ENCODE results near the gene MRPL4. TPM values are rescaled to one million over a fixed set of nuclear protein-coding genes. Genes with fewer than 3 reads are reported as not detected.
"Not testable (repeated sequence)": the region's sequence is repeated elsewhere in the genome, so short reads cannot be mapped to it uniquely, and the experiment has no call there.

The MRPL4 gene
- total RNA-seq, 1 donor, result 14.9 TPM

DNA sequence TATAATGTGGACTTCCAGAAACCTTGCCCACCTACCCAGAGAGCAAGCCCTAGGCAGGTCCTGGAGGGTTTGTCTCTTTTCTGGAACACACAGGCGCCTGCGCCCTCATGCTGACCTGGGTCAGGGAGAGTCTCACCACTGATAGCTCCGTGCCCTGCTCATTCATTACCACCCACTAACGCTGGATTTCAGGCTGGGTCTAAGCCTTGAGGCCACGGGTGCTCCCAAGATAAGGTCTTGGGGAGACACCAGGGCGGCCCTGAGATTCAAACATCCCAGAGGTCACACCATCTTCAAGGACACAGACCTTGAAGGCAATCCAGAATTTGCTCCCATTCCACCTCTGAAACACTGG, 26.0 kb upstream of the MRPL4 start:
- Histone ChIP-seq H3K4me1 (ENCODE audit: insufficient read depth, low read length) (peaks cover 32% of the 10 kb centered on the region), H3K4me3 (ENCODE audit: low read length) (no peak overlapping the region), H3K9me3 (ENCODE audit: low read depth, low read length) (no peaks in the 10 kb centered on the region), H3K27me3 (ENCODE audit: insufficient read depth, low read length) (no peaks in the 10 kb centered on the region)

DNA sequence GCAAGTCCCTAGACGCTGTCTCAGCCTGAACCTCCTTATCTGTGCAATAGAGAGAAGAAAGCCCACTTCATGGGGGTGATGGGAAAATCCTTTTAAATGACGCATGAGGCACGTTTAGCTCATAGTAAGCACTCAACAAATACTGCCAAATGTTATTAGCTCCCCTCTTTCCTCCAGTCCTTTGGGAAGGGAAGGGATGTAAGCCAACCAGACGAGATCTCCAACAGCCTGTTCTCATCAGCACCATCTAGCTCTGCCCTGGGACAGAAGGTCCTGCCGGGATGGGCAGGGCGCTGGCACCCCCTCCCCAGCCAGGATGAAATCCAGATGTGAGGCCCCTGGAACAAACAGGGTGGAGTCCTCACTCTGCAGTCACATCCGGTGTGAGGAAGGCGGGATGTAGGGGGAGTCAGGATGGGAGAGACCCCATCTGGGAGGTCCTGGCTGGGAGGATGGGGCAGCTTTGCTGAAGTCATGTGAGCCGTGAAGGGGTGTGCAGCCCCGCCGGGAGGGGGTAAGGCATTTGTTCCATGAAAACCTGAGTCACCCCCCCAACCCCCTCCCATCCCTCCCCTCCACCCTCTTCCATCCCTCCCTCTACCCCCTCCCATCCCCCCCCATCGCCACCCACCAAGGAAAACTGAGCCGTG, 25.5 kb upstream of the MRPL4 start:
- Histone ChIP-seq H3K4me1 (ENCODE audit: insufficient read depth, low read length) (peaks cover 32% of the 10 kb centered on the region), H3K9me3 (ENCODE audit: low read depth, low read length) (no peaks in the 10 kb centered on the region), H3K27me3 (ENCODE audit: insufficient read depth, low read length) (no peaks in the 10 kb centered on the region), H3K4me3 (ENCODE audit: low read length) (no peak overlapping the region)

DNA sequence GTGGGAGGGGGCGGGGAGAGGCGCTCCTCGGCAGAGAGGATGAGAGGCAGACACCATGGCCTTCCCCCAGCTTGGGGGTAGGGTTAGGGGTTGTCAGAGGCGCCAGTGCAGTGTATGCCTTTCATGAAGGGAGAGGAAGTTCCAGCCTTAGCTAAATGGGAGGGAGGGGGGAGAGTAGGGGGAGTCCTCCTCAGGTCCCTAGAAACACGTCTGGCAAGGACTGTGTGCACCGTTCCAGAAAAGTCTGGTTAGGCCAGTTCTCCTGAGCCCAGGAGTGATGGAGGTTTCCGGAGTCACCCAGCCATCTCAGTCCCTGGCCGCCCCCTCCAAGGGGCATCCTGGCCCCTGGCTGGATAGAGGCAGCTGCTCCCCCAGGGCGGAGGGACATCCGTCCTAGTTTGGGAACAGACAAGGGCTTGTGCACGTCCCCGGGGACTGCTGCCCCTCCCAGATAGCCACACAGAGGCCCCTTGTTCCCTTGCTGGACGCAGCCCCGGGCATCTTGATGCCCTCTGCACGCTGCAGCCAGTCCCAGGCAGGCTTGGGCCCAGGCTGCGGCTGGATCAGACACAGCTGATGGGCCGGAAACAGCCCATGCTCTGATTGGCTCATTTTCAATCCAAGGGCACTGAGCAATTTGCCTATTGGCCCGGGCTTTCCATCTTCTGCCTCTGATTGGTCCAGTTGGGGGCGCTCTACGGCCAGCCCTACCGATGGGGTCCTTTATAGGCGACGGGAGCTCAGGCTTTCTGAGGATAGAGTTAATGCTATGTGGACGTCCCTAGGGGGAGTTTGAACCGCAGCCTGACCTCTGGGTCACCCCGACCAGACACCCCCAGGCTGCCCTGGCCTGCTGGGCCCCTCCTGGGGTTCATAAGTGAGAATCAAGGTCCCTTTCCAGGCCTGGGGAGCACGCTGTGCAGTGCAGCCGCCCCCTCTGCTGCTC, 24.7 kb upstream of the MRPL4 start:
- H3K9me3 ChIP-seq (ENCODE audit: low read depth, low read length), result no peaks in the 10 kb centered on the region
- peaks cover 30% of the 10 kb centered on the region for H3K4me1 ChIP-seq (ENCODE audit: insufficient read depth, low read length)
- H3K4me3 ChIP-seq (ENCODE audit: low read length), result no peak overlapping the region
- no peaks in the 10 kb centered on the region for H3K27me3 ChIP-seq (ENCODE audit: insufficient read depth, low read length)

DNA sequence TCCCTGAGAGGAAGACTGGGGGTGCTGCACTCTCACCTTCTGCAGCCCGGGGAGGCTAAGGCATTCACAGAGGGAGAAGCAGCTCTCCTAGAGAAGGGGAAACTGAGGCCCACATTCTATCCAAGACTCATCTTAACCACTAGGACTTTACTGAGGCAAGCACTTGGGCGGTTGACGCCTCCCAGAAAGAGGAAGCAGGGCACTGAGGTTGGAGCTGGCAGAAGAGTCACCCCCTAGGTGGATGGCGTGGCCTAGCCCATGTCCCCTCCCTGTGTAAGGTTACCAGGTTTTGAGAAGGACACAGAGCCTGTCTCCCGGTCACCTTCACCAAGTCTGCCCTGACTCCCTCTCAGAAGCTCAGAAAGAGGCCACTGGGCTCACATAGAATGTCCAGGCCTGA, 23.6 kb upstream of the MRPL4 start:
- Histone ChIP-seq H3K9me3 (ENCODE audit: low read depth, low read length) (no peaks in the 10 kb centered on the region), H3K4me1 (ENCODE audit: insufficient read depth, low read length) (peaks cover 25% of the 10 kb centered on the region), H3K4me3 (ENCODE audit: low read length) (no peak overlapping the region), H3K27me3 (ENCODE audit: insufficient read depth, low read length) (no peaks in the 10 kb centered on the region)

DNA sequence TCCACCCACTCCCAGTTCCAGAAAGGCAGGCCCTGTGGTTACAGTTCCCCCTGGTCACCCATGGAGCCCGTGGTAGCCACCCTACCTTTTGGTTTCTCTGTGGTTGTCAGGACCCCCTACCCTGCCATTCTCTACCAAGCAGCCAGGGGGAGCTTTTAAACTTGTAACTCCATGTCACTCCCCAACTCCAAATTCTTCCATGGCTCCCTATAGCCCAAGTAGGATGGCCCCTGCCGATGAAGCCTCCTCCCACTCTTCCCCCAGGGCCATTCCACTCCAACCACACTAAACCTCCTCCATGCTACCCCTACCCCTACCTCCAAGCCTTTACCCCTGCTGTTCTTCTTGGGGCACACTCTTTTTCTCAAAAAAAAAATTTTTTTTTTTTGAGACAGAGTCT, 23.1 kb upstream of the MRPL4 start:
- Histone ChIP-seq H3K27me3 (ENCODE audit: insufficient read depth, low read length) (no peaks in the 10 kb centered on the region), H3K9me3 (ENCODE audit: low read depth, low read length) (no peaks in the 10 kb centered on the region), H3K4me3 (ENCODE audit: low read length) (no peak overlapping the region), H3K4me1 (ENCODE audit: insufficient read depth, low read length) (peaks cover 25% of the 10 kb centered on the region)

DNA sequence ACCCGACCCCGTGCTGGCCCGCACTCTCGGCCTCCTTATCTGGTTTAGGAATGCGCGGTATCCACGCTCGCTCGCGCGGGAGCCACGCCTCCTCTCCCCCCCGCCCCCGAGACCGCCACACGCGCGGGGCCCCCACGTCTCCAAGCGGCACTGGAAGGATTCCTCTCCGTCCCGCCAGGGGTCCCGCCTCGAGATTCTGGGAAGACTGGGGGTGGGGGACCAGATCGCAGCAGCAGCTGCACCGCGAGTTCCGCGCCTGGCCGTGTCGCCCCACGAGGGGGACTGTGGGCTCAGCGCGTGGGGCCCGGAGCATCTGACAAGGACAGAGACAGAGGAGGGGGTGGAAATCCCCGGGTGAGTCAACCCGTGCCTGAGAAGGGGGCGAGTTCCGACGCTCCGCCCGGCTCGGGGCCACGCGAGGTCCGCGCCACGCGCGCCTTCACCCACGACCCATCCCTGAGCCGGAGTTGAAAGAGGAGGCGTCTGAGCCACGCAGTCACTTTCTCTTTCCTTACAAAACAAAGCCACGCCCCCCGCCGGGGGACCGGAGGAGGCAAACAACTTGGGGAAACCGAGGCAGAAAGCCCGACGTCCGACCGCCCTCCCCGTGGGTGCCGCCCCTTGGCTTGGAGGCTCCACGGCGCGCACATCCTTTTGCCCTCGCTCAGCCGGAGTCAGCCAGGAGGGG, 21.7 kb upstream of the MRPL4 start:
- Histone ChIP-seq H3K4me1 (ENCODE audit: insufficient read depth, low read length) (peaks cover 32% of the 10 kb centered on the region), H3K9me3 (ENCODE audit: low read depth, low read length) (no peaks in the 10 kb centered on the region), H3K4me3 (ENCODE audit: low read length) (peak overlapping the region; percentile 60), H3K27me3 (ENCODE audit: insufficient read depth, low read length) (no peaks in the 10 kb centered on the region)

DNA sequence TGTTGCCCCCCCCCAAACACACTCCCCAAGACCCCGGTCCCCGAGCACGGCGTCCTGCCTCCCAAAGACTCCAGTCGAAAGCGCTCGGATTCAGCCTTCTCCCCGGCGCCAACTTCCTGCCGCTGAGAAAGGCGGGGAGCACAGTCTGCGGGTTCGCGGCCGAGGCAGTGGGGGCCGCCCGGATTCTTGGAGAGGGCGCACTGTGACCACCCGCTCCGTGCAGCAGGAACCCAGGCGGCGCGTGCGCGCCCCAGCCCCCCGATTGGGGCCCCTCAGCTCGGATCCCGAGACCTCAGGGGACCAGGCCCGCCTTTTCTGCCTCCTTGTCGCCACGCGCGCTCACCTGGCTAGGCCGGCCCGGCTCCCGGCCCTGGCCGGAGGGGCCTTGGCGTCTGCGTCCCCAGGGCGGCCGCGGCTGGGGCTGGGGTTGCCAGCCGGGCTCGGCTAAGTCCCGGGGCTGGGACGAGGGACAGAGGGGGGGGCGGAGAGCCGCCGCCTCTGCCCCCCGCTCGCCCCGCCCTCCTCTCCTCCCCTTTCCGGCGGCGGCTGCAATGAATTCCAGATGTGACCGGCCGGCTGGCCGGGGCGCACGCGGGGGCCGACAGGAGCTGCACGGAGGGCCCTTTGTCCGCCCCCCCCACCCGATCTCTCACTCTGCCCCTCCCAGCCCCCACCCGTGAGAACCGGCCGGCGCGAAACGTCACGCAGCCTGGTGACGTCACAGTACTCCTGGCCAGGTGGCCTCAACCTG, 21.0 kb upstream of the MRPL4 start, which contains the start of gene S1PR2:
TSS of gene S1PR2 (minus strand) at position 471 of the 751 bp plus-strand sequence. CDS start 6,426 bp downstream, outside the sequence.
- Histone ChIP-seq H3K4me1 (ENCODE audit: insufficient read depth, low read length) (peaks cover 39% of the 10 kb centered on the region), H3K9me3 (ENCODE audit: low read depth, low read length) (no peaks in the 10 kb centered on the region), H3K27me3 (ENCODE audit: insufficient read depth, low read length) (no peaks in the 10 kb centered on the region), H3K4me3 (ENCODE audit: low read length) (peak within 1 kb of the TSS; percentile 60)

DNA sequence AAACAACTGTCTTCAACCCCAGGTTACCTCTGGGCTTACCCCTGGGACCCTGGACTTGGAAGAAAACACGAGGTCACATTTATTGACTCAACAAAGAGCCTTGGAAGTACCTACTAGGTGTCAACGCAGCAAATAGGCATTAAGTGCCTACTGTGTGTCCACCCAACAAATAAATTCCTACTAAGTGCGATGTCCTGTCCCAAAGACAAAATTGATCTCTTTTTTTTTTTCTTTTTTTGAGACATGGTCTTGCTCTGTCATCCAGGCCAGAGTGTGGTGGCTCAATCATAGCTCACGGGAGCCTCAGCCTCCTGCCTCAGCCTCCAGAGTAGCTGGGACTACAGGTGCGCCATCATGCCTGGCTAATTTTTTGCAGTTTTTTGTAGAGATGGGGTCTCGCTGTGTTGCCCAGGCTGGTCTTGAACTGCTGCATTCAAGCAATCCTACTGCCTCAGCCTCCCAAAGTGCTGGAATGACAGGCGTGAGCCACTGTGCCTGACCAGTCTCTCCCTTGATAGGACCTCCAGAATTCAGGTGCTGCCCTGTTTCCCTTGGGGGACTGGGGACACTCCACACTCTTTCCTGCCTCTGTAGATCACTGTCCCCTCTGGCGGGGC, 20.3 kb upstream of the MRPL4 start:
- Histone ChIP-seq H3K4me1 (ENCODE audit: insufficient read depth, low read length) (peaks cover 46% of the 10 kb centered on the region), H3K9me3 (ENCODE audit: low read depth, low read length) (no peaks in the 10 kb centered on the region), H3K4me3 (ENCODE audit: low read length) (no peak overlapping the region), H3K27me3 (ENCODE audit: insufficient read depth, low read length) (no peaks in the 10 kb centered on the region)

DNA sequence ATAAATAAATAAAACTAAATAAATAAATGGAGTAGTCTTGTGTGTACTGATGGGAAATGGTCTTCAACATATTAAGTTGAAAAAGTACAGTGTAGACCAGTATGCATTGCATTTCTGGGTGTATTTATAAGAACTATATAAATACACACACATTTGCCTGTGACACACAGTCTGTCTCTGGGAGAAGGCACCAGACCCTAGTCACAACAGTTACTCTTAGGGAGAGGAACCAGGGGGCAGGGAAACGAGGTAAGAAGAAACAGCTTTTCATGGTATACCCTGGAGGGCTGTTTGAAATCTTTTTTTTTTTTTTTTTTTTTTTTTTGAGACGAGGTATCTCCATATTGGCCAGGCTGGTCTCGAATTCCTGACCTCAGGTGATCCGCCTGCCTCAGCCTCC, 18.1 kb upstream of the MRPL4 start:
- Histone ChIP-seq H3K4me1 (ENCODE audit: insufficient read depth, low read length) (peaks cover 42% of the 10 kb centered on the region), H3K4me3 (ENCODE audit: low read length) (no peak overlapping the region), H3K27me3 (ENCODE audit: insufficient read depth, low read length) (no peaks in the 10 kb centered on the region), H3K9me3 (ENCODE audit: low read depth, low read length) (no peaks in the 10 kb centered on the region)

DNA sequence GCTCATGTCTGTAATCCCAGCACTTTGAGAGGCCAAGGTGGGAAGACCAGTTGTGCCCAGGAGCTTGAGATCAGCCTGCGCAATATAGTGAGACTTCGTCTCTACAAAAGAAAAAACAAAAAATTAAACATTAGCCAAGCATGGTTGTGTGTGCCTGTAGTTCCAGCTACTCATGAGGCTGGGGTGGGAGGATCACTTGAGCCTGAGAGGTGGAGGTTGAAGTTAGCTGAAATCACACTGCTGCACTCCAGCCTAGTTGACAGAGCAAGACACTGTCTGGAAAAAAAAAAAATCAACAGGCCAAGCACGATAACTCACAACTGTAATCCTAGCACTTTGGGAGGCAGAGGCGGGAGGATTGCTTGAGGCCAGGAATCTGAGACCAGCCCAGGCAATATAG, 17.0 kb upstream of the MRPL4 start:
- H3K4me1 ChIP-seq (ENCODE audit: insufficient read depth, low read length), result peaks cover 33% of the 10 kb centered on the region
- H3K4me3 ChIP-seq (ENCODE audit: low read length), result no peak overlapping the region
- H3K27me3 ChIP-seq (ENCODE audit: insufficient read depth, low read length), result no peaks in the 10 kb centered on the region
- no peaks in the 10 kb centered on the region for H3K9me3 ChIP-seq (ENCODE audit: low read depth, low read length)

DNA sequence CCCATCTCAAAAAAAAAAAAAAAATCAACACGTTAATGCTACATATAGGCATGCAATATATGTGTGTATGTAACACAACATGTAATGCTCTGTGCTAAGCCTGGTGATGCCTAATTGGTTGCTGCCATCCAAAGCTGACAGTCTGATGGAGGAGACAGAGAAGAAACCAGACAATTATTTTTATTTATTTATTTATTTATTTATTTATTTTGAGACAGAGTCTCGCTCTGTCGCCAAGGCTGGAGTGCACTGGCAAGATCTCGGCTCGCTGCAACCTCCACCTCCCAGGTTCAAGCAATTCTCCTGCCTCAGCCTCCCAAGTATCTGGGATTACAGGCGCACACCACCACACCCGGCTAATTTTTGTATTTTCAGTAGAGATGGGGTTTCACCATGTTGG, 16.6 kb upstream of the MRPL4 start:
- not testable (repeated sequence) for H3K4me3 ChIP-seq (ENCODE audit: low read length); H3K27me3 ChIP-seq (ENCODE audit: insufficient read depth, low read length); H3K9me3 ChIP-seq (ENCODE audit: low read depth, low read length)
- peaks cover 29% of the 10 kb centered on the region for H3K4me1 ChIP-seq (ENCODE audit: insufficient read depth, low read length)

DNA sequence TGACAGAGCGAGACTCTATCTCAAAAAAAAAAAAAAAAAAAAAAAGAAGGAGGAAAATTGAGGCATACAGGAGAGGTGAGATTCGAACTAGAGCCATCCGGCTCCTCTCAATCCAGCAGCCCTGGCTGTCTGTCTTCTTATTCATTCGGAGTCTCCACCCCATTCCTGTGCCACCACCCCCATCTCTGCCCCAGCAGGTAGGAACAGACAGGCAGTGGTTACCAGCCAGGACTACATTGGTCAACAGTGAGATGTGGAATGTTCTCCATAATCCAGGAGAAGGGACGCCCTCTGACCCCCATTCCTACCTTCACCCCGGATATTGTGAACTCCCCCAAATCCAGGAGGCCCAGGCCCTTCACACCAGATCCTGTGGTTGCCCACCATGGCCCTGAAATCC, 14.3 kb upstream of the MRPL4 start:
- H3K27me3 ChIP-seq (ENCODE audit: insufficient read depth, low read length), result no peaks in the 10 kb centered on the region
- H3K4me1 ChIP-seq (ENCODE audit: insufficient read depth, low read length), result peaks cover 26% of the 10 kb centered on the region
- no peak overlapping the region for H3K4me3 ChIP-seq (ENCODE audit: low read length)
- H3K9me3 ChIP-seq (ENCODE audit: low read depth, low read length), result no peaks in the 10 kb centered on the region

DNA sequence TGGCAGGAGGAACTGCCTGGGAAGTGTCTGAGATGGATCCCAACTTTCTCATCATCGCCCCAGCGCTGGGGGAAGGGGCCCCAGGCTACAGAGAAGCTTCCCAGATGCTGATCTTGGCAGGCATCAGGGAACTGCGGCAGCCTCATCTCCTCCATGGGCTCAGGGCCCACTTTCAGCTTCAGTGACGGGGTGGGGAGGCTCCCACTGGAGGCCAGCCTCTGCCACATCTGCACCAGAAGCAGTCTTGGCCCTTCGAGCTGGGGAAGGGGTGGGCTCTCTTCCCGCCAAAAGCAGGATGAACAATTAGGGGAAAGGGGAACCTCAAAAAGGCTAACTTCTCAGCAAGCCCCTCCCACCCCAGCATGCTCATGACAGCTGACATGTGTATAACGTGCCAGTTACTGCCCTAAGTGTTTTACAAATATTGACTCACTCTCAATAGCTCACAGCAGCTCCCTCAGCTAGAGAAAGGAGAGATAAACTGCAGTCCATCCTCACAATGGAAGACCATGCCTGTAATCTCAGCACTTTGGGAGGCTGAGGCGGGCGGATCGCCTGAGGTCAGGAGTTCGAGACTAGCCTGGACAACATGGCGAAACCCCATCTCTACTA, 13.7 kb upstream of the MRPL4 start:
- Histone ChIP-seq H3K4me3 (ENCODE audit: low read length) (no peak overlapping the region), H3K9me3 (ENCODE audit: low read depth, low read length) (no peaks in the 10 kb centered on the region), H3K27me3 (ENCODE audit: insufficient read depth, low read length) (no peaks in the 10 kb centered on the region), H3K4me1 (ENCODE audit: insufficient read depth, low read length) (peaks cover 26% of the 10 kb centered on the region)

DNA sequence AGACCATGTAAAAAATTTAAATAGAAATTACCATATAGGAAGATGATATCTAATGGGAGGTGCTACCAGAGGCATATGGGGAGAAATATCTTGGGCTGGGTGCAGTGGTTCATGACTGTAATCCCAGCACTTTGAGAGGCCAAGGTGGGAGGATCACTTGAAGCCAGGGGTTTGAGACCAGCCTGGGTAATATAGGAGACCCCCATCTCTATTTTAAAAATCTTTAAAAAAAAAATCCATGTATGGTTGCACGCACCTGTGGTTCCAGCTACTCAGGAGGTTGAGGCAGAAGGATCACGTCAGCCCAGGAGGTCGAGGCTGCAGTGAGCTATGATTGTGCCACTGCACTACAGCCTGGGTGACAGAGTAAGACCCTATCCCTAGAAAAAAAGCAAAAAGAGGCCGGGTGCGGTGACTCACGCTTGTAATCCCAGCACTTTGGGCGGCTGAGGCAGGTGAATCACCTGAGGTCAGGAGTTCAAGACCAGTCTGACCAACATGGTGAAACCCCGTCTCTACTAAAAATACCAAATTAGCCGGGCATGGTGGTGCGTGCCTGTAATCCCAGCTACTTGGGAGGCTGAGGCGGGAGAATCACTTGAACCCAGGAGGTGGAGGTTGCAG, 10.1 kb upstream of the MRPL4 start:
- not testable (repeated sequence) for H3K27me3 ChIP-seq (ENCODE audit: insufficient read depth, low read length); H3K4me1 ChIP-seq (ENCODE audit: insufficient read depth, low read length); H3K9me3 ChIP-seq (ENCODE audit: low read depth, low read length); H3K4me3 ChIP-seq (ENCODE audit: low read length)

Data from mononuclear cell (primary cell).